ENCODE results near the gene SNTN.

GRCh38 chr3:63684081-63684480 is 31.6 kb downstream of the SNTN start:
- TF ChIP-seq POLR2A (IDR thresholded peaks at IDR 0.05) (no peak), CTCF (IDR thresholded peaks at IDR 0.05) (no peak), EP300 (IDR thresholded peaks at IDR 0.05) (no peak)

Measured in ovary (tissue), 3 donors.